GM12878 (cell line): ENCODE results near the gene MINDY3. TPM values are rescaled to one million over a fixed set of nuclear protein-coding genes. Genes with fewer than 3 reads are reported as not detected.

Experiments
- ATAC-seq: fragments of 200-7000 bp; cut with Tn5 transposase; 3 replicates; pipeline ENCODE4 v1.9.1; 2020; ENCODE audit warnings: mild to moderate bottlenecking, moderate library complexity
- BruUV-seq: library from RNA; stranded (reverse); fragments of 400-500 nt; replicated peaks from 2 replicates; lab custom pipeline; 2021; lab: Mats Ljungman, UMichigan
- CTCF ChIA-PET: fragments of 300-600 bp; sonication (Branson Sonifier 250); formaldehyde crosslinking; extraction: SDS; loops from one replicate; lab custom pipeline; 2021; ENCODE audit warnings: inconsistent platforms; lab: Yijun Ruan, JAX
- POLR2A ChIA-PET: fragments of 350-600 bp; formaldehyde crosslinking; extraction: SDS; loops from one replicate; lab custom pipeline; 2021; ENCODE audit warnings: inconsistent platforms; lab: Charles Lee
- RAD21 ChIA-PET: fragments of 300-600 bp; sonication (Branson Sonifier 250); formaldehyde crosslinking; loops from one replicate; lab custom pipeline; 2023; ENCODE audit warnings: antibody characterized with exemption; ENCODE audit not compliant: unreplicated experiment; lab: Charles Lee
- SMC1A ChIA-PET: fragments of 300-600 bp; sonication (Branson Sonifier 250); formaldehyde crosslinking; loops from one replicate; lab custom pipeline; 2023; ENCODE audit not compliant: unreplicated experiment, uncharacterized antibody; lab: Charles Lee
- DNase-seq: peaks from one replicate; pipeline ENCODE4 v3.0.0-alpha.2; 2011; ENCODE audit warnings: low read depth, low spot score
- FAIRE-seq: peaks from 3 replicates; lab custom pipeline; 2011; peaks lifted over from hg19 to GRCh38; lab: Jason Lieb, UNC
- H2AFZ ChIP-seq: 2 replicates; pipeline ENCODE4 v1.6.0; 2011; ENCODE audit warnings: low read depth, low read length, control low read depth; ENCODE audit not compliant: control insufficient read depth
- H3K27ac ChIP-seq: 2 replicates; pipeline ENCODE4 v1.5.1; 2011; ENCODE audit warnings: control low read depth; ENCODE audit not compliant: control insufficient read depth, insufficient read depth
- H3K27me3 ChIP-seq, 2 experiments: replicated peaks in 1 of 2; 2 replicates each; pipeline versions ENCODE4 v1.6.0 to v1.6.1; 2011; ENCODE audit warnings: low read length in 1 of 2; ENCODE audit not compliant: control insufficient read depth in 2 of 2, insufficient read depth in 2 of 2
- H3K36me3 ChIP-seq, 2 experiments: 2 replicates each; pipeline ENCODE4 v1.5.1; 2011; ENCODE audit warnings: low read length in 1 of 2; ENCODE audit not compliant: control insufficient read depth in 2 of 2, insufficient read depth in 2 of 2
- H3K4me1 ChIP-seq: 2 replicates; pipeline ENCODE4 v1.6.1; 2011; ENCODE audit warnings: mild to moderate bottlenecking, low read length, moderate library complexity, mixed read lengths; ENCODE audit not compliant: control insufficient read depth, insufficient read depth
- H3K4me2 ChIP-seq: 2 replicates; pipeline ENCODE4 v1.6.0; 2011; ENCODE audit warnings: control low read depth; ENCODE audit not compliant: control insufficient read depth, insufficient read depth
- H3K4me3 ChIP-seq: fragments of 200-600 bp; sonication (generic); 2 replicates; pipeline ENCODE4 v1.5.1; 2016
- H3K79me2 ChIP-seq: 2 replicates; pipeline ENCODE4 v1.6.0; 2011; ENCODE audit warnings: low read length; ENCODE audit not compliant: control insufficient read depth, insufficient read depth
- H3K9ac ChIP-seq: 2 replicates; pipeline ENCODE4 v1.8.0; 2011; ENCODE audit warnings: low read length, control low read depth, mixed read lengths; ENCODE audit not compliant: control insufficient read depth, insufficient read depth
- H3K9me3 ChIP-seq: replicated peaks from 3 replicates; pipeline ENCODE4 v1.5.1; 2011; ENCODE audit warnings: mild to moderate bottlenecking, low read length; ENCODE audit not compliant: control insufficient read depth, insufficient read depth
- H4K20me1 ChIP-seq: 2 replicates; pipeline ENCODE4 v1.6.0; 2011; ENCODE audit not compliant: control insufficient read depth, insufficient read depth
- BHLHE40 ChIP-seq, 2 experiments: fragments of 450-650 bp in 1 of 2; IDR thresholded peaks; 2 replicates each; pipeline ENCODE4 v1.6.1; 2011 to 2017; ENCODE audit warnings: low read depth in 2 of 2, borderline replicate concordance in 1 of 2, improper control_type of control experiment in 1 of 2, low read length in 1 of 2, mild to moderate bottlenecking in 1 of 2
- BRCA1 ChIP-seq: IDR thresholded peaks from 2 replicates; pipeline ENCODE4 v1.6.1; 2011; ENCODE audit warnings: low read depth, low read length, improper control_type of control experiment
- EED ChIP-seq: sonication (generic); IDR thresholded peaks from 2 replicates; pipeline ENCODE4 v1.6.1; 2016; ENCODE audit warnings: antibody characterized with exemption, low read depth
- HCFC1 ChIP-seq: fragments of 150-350 bp; IDR thresholded peaks from 2 replicates; pipeline ENCODE4 v1.6.1; 2014; ENCODE audit warnings: low read length
- JUND ChIP-seq: IDR thresholded peaks from 2 replicates; pipeline ENCODE4 v1.6.1; 2012; ENCODE audit warnings: low read depth, mild to moderate bottlenecking, low read length, improper control_type of control experiment, moderate library complexity
- KLF5 ChIP-seq: fragments of 450-650 bp; IDR thresholded peaks from 2 replicates; pipeline ENCODE4 v1.6.1; 2014; ENCODE audit warnings: mild to moderate bottlenecking; ENCODE audit not compliant: partially characterized antibody
- NBN ChIP-seq: fragments of 450-650 bp; IDR thresholded peaks from 2 replicates; pipeline ENCODE4 v1.6.1; 2016
- SIX5 ChIP-seq: IDR thresholded peaks from 2 replicates; pipeline ENCODE4 v1.6.1; 2011; ENCODE audit warnings: mild to moderate bottlenecking, low read depth, low read length, moderate library complexity; ENCODE audit not compliant: severe bottlenecking
- TARDBP ChIP-seq: IDR thresholded peaks from 2 replicates; pipeline ENCODE4 v1.6.1; 2016; ENCODE audit warnings: borderline replicate concordance
- TBL1XR1 ChIP-seq: IDR thresholded peaks from 2 replicates; pipeline ENCODE4 v1.6.1; 2012; ENCODE audit warnings: low read depth, low read length, improper control_type of control experiment
- TCF3 ChIP-seq: IDR thresholded peaks from 2 replicates; pipeline ENCODE4 v1.6.1; 2012; ENCODE audit warnings: low read depth, mild to moderate bottlenecking, low read length, borderline replicate concordance; ENCODE audit not compliant: insufficient read depth
- USF2 ChIP-seq: IDR thresholded peaks from 2 replicates; pipeline ENCODE4 v1.6.1; 2011; ENCODE audit warnings: low read depth, low read length, improper control_type of control experiment, borderline replicate concordance
- YBX1 ChIP-seq: fragments of 450-650 bp; IDR thresholded peaks from 2 replicates; pipeline ENCODE4 v1.6.1; 2016; ENCODE audit warnings: antibody characterized with exemption
- WGBS: methylation state at CpG from one replicate; pipeline ENCODE4 v1.1.6; 2016; ENCODE audit warnings: low lambda C conversion rate; ENCODE audit not compliant: insufficient replicate concordance, insufficient coverage; ENCODE audit errors: missing lambda C conversion rate; 5-methylcytosine and 5-hydroxymethylcytosine counted together
- in situ Hi-C: fragments of 300-500 bp; cut with MboI; formaldehyde crosslinking; loops from 9 replicates; pipeline ENCODE4 v1.14.3; 2018; ENCODE audit warnings: mixed read lengths
- intact Hi-C: fragments of 100-400 bp; cut with micrococcal nuclease; formaldehyde crosslinking; loops from one replicate; pipeline ENCODE4 v1.14.2; 2022; ENCODE audit not compliant: unreplicated experiment
- polyA plus RNA-seq, 11 experiments: library from polyadenylated mRNA; depleted of rRNA in 4 of 11; unstranded in 6 of 11; stranded (reverse) in 5 of 11; fragments of >200 nt; fragmentation: Nextera tagmentation in 4 of 11; fragmentation: Illumina TruSeq in 1 of 11; extraction: Ambion mirVana in 4 of 11; extraction: Trizol in 1 of 11; gene quantifications; 1 replicate in 1 of 11; 2 replicates in 10 of 11; pipeline versions ENCODE4 v1.2.1 to v1.2.3, GENCODE V29; 2011 to 2016; ENCODE audit warnings: inconsistent platforms in 2 of 11, missing spikeins in 2 of 11, low read depth in 1 of 11
- total RNA-seq, 4 experiments: library from RNA; depleted of rRNA in 3 of 4; stranded (reverse); fragments of >200 nt in 3 of 4; fragmentation: Illumina TruSeq in 1 of 4; extraction: Trizol in 1 of 4; gene quantifications; 2 replicates each; pipeline versions ENCODE4 v1.2.1 to v1.2.3, GENCODE V29; 2013 to 2021

Gene MINDY3
- total and polyA plus RNA-seq, 10 of the 15 experiments (the other 5 are each of a cell fraction or from before 2014, with no cell fraction given): 12.0 to 23.6 (median 15.7) TPM

GRCh38 chr10:15841696-15842095 lies 18.6 kb downstream of the MINDY3 start:
- H3K4me1 ChIP-seq: no peaks in the 10 kb centered on the region
- no peak overlapping the region for H3K4me3 ChIP-seq
- FAIRE-seq: no peak
- 87% methylated on average over 3 of the region's 3 CpGs for WGBS
- no peak for DNase-seq
- POLR2A ChIA-PET: no interaction called here
- H3K27ac ChIP-seq: no peak overlapping the region
- no TSS peak for BruUV-seq
- CTCF ChIA-PET: no interaction called here
- no peak overlapping the region for H2AFZ ChIP-seq
- H3K9ac ChIP-seq: no peak overlapping the region
- H3K4me2 ChIP-seq: no peak overlapping the region
- SMC1A ChIA-PET: no interaction called here
- RAD21 ChIA-PET: no interaction called here
- H3K36me3 ChIP-seq: peaks cover 0 to 5% of the 10 kb centered on the region in 2 experiments; a peak in 3 of 4 replicates
- ATAC-seq: no peak
- H4K20me1 ChIP-seq: no peaks in the 10 kb centered on the region
- H3K27me3 ChIP-seq: no peaks in the 10 kb centered on the region
- in situ Hi-C loops: no loop called here
- H3K79me2 ChIP-seq: no peaks in the 10 kb centered on the region; the same call in 1 of the 2 replicates
- TF ChIP-seq EED (no peak), BHLHE40 (IDR thresholded peaks at IDR 0.05; ENCODE audit: borderline replicate concordance in 1 of 2, low read depth in 2 of 2, low read length in 1 of 2) (no peak), NBN (no peak), BRCA1 (no peak), USF2 (no peak), TBL1XR1 (no peak), TARDBP (no peak)
- TF ChIP-seq, all 136 proteins: peak for 0
- intact Hi-C loops: no loop called here
- H3K9me3 ChIP-seq: no peaks in the 10 kb centered on the region

DNA sequence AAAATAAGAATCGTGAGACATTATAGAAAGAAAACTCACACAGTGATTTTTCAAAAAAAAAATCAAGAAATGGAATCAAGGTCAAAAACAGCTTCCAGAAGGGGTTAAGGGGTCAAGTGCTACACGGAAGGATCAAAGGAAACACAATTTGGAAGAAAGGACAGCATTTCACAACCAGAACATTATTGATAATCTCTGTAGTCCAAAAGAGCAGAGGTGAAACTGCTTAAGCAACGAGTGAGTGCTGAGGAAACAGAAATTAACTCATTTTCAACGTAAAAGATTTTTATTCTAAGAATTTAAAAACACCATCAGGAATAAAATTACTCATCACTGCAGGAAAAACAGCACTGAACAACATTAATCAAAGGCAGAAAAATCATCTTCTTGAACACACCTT lies 23.5 kb downstream of the MINDY3 start:
- H2AFZ ChIP-seq: no peak overlapping the region
- FAIRE-seq (no peak), DNase-seq (no peak), ATAC-seq (no peak)
- TF ChIP-seq JUND (no peak), YBX1 (no peak), SIX5 (no peak), TCF3 (no peak), HCFC1 (no peak), KLF5 (no peak)
- 53% methylated on average over 4 of the region's 4 CpGs for WGBS
- CTCF ChIA-PET: no interaction called here
- no peaks in the 10 kb centered on the region; the same call in 2 of the 3 replicates for H3K9me3 ChIP-seq
- no peak overlapping the region for H3K27ac ChIP-seq
- RAD21 ChIA-PET: no interaction called here
- no peak overlapping the region for H3K4me2 ChIP-seq
- POLR2A ChIA-PET: no interaction called here
- H3K4me1 ChIP-seq: peaks cover 2% of the 10 kb centered on the region
- intact Hi-C loops: no loop called here
- no peak overlapping the region for H3K4me3 ChIP-seq
- no peaks in the 10 kb centered on the region for H3K79me2 ChIP-seq
- in situ Hi-C loops: no loop called here
- SMC1A ChIA-PET: no interaction called here
- no TSS peak for BruUV-seq
- no peaks in the 10 kb centered on the region for H3K27me3 ChIP-seq
- no peaks in the 10 kb centered on the region for H4K20me1 ChIP-seq
- H3K9ac ChIP-seq: no peak overlapping the region
- peaks cover 0 to 13% of the 10 kb centered on the region in 2 experiments for H3K36me3 ChIP-seq
